GM20000 (cell line): Measurements from ENCODE around the gene CRADD.
"Not testable (repeated sequence)": the region's sequence is repeated elsewhere in the genome, so short reads cannot be mapped to it uniquely, and the experiment has no call there.

Source experiments
- DNase-seq: peaks from one replicate; pipeline ENCODE4 v3.0.0; 2012; ENCODE audit warnings: low spot score
- TF ChIP-seq, protein P1 (sequence below): IDR thresholded peaks from 2 replicates; pipeline ENCODE4 v1.5.1; 2012; ENCODE audit warnings: mild to moderate bottlenecking, control low read depth; ENCODE audit errors: extremely low read depth, missing control alignments

Gene CRADD

GRCh38 chr12:93750056-93750455 lies 72.9 kb downstream of the CRADD start:
- TF ChIP-seq, protein P1, sequence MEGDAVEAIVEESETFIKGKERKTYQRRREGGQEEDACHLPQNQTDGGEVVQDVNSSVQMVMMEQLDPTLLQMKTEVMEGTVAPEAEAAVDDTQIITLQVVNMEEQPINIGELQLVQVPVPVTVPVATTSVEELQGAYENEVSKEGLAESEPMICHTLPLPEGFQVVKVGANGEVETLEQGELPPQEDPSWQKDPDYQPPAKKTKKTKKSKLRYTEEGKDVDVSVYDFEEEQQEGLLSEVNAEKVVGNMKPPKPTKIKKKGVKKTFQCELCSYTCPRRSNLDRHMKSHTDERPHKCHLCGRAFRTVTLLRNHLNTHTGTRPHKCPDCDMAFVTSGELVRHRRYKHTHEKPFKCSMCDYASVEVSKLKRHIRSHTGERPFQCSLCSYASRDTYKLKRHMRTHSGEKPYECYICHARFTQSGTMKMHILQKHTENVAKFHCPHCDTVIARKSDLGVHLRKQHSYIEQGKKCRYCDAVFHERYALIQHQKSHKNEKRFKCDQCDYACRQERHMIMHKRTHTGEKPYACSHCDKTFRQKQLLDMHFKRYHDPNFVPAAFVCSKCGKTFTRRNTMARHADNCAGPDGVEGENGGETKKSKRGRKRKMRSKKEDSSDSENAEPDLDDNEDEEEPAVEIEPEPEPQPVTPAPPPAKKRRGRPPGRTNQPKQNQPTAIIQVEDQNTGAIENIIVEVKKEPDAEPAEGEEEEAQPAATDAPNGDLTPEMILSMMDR, result no peak
- DNase-seq, result no peak

GRCh38 chr12:93751864-93752610 lies 74.9 kb downstream of the CRADD start:
- DNase-seq, result no peak
- TF ChIP-seq, protein P1, result no peak

GRCh38 chr12:93753285-93753684 lies 76.1 kb downstream of the CRADD start:
- DNase-seq, result no peak
- TF ChIP-seq, protein P1, result no peak

- DNase-seq, result no peak
- TF ChIP-seq, protein P1, result no peak
Measured at GRCh38 chr12:93753838-93754429, 76.8 kb downstream of the CRADD start.

- DNase-seq, result not testable (repeated sequence)
Measured at GRCh38 chr12:93754859-93755258, 77.7 kb downstream of the CRADD start.

- TF ChIP-seq, protein P1, result no peak
- no peak for DNase-seq
Measured at GRCh38 chr12:93756288-93756687, 79.1 kb downstream of the CRADD start.

DNA sequence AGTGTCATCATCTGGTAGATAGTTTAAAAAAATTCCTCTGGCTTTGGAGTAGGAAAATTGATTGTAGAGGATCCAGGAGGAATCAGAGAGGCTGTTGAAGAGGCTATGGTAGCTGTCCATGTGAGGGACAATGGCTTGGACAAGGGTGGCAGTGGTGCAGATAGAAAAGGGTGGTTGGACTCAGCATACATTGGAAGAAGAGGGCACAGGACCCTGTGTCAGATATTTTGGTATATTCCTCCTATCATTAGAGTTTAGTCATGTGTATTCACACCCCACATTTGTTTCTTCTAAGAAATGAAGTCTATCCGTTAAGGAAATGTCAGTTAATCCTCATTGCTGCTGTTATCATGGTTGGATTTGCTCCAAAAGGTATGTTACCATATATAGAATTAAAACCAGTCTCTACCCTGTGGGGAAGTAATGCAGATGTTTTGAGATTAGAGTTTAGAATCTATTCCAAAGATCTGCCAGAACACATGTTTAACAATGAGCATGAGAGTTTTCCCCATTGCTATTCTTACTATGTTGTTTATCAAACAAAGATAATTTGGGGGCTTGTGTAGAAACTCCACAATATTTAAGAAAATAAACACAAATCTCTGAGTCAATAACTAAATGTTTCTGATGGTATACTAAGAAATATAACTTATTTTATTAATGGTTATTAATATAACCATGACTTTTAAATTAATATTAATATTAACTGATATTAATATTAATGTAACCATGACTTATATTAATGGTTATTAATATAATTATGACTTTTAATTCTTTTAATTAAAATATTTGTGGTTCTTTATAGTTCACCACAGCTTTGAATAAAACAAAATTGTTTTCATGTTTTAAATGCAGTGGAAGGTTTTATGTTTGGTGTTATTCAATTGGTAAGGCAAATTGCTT lies 80.9 kb downstream of the CRADD start:
- no peak for DNase-seq
- TF ChIP-seq, protein P1, result no peak
